Stimulated activated CD4-positive, alpha-beta T cell treated with anti-CD3 and anti-CD28 coated beads, Interleukin-15, amount 100 ng/mL, for 24 hours (primary cell): ENCODE data around the gene ZNF778.

Experiments used
- DNase-seq: peaks from one replicate; pipeline ENCODE4 v3.0.0-alpha.2; 2020

ZNF778 gene

DNA sequence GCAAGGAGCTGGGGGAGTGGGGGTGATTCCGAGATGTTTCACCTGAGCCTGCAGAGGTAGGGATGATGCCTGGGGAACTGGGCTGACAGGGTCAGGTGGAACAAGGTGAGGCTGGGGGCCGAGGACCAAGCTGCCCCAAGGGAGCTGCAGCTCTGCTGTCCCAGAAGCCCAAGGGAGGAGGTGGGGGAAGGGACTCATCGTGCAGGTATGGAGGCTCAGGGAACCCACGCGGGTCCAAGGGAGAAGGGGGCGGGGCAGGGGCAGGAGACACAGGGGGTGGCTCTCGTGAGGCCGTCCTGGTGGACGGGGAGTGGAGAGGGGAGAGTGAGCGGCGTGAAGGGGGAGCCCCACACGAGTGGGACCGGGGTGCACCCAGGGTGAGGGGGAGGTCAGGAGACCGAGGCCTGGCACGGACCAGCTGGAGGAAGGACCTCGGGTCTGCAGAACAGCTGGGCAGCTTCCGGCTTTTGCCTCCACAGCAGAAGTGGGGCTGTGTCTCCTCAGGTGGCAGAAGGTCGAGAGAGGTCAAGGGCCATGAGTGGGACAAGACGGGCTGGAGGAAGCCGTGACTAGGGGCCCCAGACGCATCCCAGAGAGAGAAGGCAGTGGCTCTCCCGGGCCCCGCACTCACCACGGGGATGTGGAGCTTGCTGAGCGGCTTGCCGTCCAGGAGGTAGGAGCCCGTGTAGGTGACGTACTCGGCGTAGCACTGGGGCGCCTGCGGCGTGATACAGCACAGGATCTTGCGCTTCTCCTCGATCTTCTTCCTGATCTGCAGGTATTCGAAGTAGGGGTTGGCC, 61.1 kb downstream of the ZNF778 start:
- no peak for DNase-seq

DNA sequence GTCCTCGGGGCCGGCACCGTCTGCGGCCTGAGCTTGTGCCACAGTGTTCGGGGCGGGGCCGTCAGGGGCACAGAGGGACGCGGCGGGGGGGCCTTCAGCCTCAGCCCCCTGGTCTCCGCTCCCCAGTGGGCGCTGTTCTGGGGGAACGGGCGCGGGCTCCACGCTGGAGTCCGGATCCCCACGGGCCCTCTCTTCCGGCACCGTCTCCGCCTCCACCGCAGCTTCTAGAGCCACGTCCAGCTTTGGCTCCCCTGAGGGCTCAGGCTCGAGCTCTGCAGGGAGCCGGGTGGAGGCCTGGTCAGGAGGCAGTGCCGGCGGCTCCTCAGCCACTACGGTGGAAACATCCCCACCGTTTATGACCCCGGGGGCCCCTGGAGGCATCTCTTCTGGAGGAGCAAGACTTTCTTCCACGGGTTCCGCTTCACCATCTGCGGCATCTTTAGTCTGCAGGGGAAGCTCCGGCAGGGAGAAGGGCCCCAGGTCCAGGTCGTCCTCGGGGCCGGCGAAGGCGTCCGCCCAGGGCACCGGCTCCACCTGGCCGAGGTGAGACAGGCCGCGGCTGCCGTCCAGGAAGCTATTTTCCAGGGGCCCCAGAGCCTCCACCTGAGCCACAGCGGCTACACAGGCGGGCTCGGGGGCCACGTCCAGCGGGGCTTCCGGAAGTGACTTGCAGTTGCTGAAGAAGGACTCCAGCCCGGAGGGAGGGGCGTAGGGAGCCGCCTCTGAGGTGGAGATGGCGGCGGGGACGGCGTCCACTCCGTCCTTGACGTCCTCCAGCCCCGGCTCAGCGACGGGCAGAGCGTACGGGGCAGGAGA, 62.4 kb downstream of the ZNF778 start:
- DNase-seq = no peak

DNA sequence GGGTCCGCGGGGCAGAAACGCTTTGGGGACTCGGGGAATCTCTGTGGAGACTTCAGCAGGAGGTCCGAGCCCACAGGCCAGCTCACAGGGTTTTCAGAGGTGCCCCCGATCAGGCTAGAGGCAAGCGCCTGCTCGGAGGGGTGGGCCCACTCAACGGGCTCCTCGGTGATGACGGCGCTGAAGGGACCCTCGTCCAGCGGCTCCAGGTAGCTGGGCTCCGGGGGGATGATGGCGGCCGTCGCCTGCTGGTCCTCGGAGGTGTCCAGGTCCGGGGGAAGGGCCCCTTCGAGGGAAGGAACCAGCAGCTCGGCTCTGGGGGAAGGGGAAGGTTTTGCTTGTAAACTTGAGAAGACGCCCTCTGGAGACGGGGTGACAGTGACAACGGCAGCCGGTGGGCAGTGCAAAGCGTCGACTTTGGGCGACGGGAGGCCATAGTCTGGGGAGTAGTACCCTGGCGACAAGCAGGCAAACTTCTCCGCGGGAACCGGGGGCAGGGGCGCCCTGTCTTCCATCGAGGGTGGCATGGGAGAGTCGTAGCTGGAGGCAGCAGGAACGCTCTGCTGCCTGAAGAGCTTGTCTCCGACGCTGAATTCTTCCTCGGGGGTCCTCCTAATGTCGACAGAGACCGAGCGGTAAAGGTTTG, 63.2 kb downstream of the ZNF778 start:
- DNase-seq = no peak

DNA sequence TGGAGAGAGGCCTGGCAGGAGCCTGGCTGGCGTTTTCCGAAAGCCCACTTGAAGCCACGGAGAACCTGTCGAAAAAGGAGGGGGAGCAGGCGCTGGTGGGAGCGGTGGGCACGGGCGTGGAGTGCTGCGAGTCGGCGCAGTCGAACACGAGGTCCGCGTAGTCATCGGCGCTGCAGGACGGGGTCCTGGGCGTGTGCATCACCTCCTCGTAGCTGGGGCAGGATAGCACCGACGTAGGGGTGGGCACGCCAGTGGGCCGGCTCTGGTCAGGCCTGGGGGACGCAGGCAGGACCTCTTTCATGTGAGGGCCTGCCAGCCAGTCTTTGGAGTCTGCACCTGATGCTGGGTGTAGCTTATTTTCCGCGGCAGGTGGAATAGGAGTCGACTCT, 63.7 kb downstream of the ZNF778 start:
- DNase-seq = no peak

DNA sequence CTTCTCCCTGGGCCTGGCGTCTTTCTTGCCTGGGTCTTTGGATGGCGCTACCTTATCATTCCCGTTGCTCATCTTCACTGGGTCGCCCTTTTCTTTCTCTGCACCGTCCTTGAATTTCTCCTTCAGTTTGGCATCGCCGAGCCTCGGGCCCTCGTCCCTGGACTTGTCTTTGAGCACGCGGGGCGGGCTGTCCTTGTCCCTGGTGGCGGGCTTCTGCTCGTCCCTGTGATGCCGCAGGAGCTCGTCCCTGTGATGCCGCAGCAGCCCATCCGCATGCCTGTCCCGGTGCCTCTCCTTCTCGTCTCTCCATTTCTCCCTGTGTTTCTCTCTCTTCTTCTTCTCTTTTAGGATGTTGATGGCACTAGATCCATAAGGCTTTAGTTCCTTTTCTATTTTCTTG, 64.3 kb downstream of the ZNF778 start:
- no peak for DNase-seq

DNA sequence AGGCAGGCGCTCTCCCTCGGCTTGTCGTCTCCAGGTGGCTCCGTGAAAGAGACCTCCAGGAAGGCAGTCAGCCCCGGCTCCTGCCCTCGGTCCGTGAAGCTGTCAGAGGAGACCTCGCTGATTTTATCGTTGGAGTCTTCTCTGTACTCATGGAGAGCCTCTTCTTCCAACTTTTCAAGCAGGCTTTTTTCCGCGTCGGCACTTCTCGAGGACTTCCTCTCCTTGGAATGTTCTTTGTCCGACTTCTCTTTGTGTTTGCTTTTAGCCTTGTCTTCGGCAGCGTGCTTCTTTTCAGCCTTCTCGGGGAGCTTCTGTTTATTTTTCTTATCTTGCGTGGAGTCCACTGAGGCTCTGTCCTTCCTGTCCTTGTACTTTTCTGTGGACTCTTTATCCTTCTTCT, 65.0 kb downstream of the ZNF778 start:
- no peak for DNase-seq

DNA sequence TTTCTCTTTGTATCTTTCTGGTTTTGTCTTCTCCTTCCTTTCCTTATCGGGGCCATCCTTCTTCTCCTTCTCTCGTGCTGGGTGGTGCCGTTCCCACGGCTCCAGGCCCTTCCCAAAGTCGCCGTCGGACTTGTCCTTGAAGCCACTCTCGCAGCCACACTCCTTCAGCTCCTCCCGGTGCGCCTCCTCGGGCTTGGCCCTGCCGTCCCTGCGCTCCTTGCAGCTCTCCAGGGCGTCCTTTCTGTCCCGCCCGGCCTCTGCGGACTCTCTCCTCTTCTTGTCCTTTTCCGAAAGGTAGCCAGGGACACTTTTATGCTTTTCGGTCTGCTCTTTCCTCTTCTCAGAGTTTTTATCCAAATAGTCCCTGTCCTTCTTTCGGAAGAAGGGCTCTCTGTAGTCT, 65.9 kb downstream of the ZNF778 start:
- no peak for DNase-seq

DNA sequence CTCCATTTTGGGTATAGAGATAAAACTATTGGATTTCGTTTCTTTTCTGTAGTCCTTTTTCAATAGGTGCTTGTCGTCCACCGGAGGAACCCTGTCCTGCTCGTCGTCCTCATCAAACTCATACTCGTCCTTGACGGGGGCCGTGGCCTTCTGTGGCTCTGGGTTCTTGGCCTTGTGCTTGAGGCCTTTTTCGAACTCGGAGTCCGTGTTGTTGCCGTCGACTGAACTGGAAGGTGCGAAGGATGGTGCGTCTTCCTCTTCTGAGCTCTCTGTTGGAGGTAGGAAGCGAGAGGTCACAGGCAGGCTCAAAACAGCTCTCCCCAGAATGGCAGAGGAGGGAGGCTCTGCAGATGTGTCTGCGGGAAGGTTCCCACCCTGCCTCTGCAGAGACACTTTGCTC, 67.9 kb downstream of the ZNF778 start:
- no peak for DNase-seq

DNA sequence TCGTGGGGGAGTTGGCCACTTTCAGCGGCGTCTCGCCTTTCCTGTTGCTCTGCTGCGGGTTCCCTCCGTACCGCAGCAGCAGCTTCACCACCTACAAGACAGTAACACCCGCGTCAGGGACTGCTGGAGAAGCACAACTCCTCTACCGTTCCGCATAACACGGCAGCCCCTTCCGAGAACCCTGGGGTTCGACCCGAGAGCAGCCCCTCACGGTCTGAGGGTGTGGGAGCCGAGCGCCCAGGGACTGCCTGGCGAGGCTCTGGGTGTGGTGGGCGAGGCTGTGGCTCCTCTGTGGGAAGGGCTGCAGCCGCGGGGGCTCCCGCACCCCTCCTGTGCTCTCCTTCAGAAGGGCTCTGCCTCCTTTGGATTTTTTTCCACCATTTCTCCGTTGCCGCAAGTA, 68.6 kb downstream of the ZNF778 start:
- no peak for DNase-seq
